Measurements from ENCODE around the gene C22orf23.

DNA sequence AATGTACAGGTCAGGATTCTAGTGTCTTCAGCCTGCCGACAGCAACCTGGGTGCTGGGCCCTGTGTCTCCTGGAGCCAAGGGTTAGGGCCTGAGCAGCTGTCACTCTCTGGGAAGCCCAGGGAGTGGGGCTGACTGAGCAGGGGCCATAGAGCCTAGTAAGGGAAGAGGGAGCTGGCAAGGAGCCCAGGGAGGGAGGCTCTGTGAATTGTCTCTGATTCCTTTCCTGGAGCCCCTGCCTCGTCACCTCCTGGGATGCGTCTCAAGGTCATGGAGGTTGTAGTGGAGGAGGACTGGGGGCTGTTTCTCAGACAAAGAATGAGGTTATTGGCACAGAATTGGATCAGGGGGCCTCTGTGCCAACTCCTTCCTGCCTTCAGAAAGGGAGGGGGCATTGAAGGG, 19.1 kb upstream of the C22orf23 start:
- TF ChIP-seq, protein P1, sequence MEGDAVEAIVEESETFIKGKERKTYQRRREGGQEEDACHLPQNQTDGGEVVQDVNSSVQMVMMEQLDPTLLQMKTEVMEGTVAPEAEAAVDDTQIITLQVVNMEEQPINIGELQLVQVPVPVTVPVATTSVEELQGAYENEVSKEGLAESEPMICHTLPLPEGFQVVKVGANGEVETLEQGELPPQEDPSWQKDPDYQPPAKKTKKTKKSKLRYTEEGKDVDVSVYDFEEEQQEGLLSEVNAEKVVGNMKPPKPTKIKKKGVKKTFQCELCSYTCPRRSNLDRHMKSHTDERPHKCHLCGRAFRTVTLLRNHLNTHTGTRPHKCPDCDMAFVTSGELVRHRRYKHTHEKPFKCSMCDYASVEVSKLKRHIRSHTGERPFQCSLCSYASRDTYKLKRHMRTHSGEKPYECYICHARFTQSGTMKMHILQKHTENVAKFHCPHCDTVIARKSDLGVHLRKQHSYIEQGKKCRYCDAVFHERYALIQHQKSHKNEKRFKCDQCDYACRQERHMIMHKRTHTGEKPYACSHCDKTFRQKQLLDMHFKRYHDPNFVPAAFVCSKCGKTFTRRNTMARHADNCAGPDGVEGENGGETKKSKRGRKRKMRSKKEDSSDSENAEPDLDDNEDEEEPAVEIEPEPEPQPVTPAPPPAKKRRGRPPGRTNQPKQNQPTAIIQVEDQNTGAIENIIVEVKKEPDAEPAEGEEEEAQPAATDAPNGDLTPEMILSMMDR (conservative IDR thresholded peaks at IDR 0.05; ENCODE audit: low read depth, low read length), result no peak
- TF ChIP-seq EZH2 (IDR thresholded peaks at IDR 0.05; ENCODE audit: borderline replicate concordance, low read depth, low read length, poor library complexity, severe bottlenecking), result no peak
